ENCODE data around the gene SLC35F3.

Gene SLC35F3

GRCh38 chr1:233959971-233960370, 55.5 kb downstream of the SLC35F3 start:
- no peak overlapping the region for H3K4me3 ChIP-seq (ENCODE audit: low read length)
- DNase-seq (ENCODE audit: low read depth, low spot score) = no peak

GRCh38 chr1:233960386-233960785, 55.9 kb downstream of the SLC35F3 start:
- no peak for DNase-seq (ENCODE audit: low read depth, low spot score)
- H3K4me3 ChIP-seq (ENCODE audit: low read length) = no peak overlapping the region

- no peak for DNase-seq (ENCODE audit: low read depth, low spot score)
- no peak overlapping the region for H3K4me3 ChIP-seq (ENCODE audit: low read length)
These were observed 58.4 kb downstream of the SLC35F3 start for GRCh38 chr1:233962878-233963277.

- no peak overlapping the region for H3K4me3 ChIP-seq (ENCODE audit: low read length)
- DNase-seq (ENCODE audit: low read depth, low spot score) = no peak
These were observed 61.4 kb downstream of the SLC35F3 start for GRCh38 chr1:233965856-233966255.

- DNase-seq (ENCODE audit: low read depth, low spot score) = no peak
- H3K4me3 ChIP-seq (ENCODE audit: low read length) = no peak overlapping the region
These were observed 67.3 kb downstream of the SLC35F3 start for GRCh38 chr1:233971753-233972152.

- H3K4me3 ChIP-seq (ENCODE audit: low read length) = no peak overlapping the region
- DNase-seq (ENCODE audit: low read depth, low spot score) = no peak
These were observed 68.1 kb downstream of the SLC35F3 start for GRCh38 chr1:233972563-233972950.

- no peak for DNase-seq (ENCODE audit: low read depth, low spot score)
- no peak overlapping the region for H3K4me3 ChIP-seq (ENCODE audit: low read length)
These were observed 68.6 kb downstream of the SLC35F3 start for GRCh38 chr1:233972951-233973635.

GRCh38 chr1:233975486-233975885, 71.0 kb downstream of the SLC35F3 start:
- H3K4me3 ChIP-seq (ENCODE audit: low read length) = no peak overlapping the region
- no peak for DNase-seq (ENCODE audit: low read depth, low spot score)

- no peak overlapping the region for H3K4me3 ChIP-seq (ENCODE audit: low read length)
- DNase-seq (ENCODE audit: low read depth, low spot score) = no peak
These were observed 76.7 kb downstream of the SLC35F3 start for GRCh38 chr1:233981042-233981675.

- DNase-seq (ENCODE audit: low read depth, low spot score) = no peak
- no peak overlapping the region for H3K4me3 ChIP-seq (ENCODE audit: low read length)
These were observed 78.5 kb downstream of the SLC35F3 start for GRCh38 chr1:233982827-233983518.

GRCh38 chr1:233983811-233984210, 79.3 kb downstream of the SLC35F3 start:
- H3K4me3 ChIP-seq (ENCODE audit: low read length) = no peak overlapping the region
- DNase-seq (ENCODE audit: low read depth, low spot score) = no peak

- no peak for DNase-seq (ENCODE audit: low read depth, low spot score)
- H3K4me3 ChIP-seq (ENCODE audit: low read length) = no peak overlapping the region
These were observed 84.7 kb downstream of the SLC35F3 start for GRCh38 chr1:233988963-233989696.

GRCh38 chr1:233990486-233990885, 86.0 kb downstream of the SLC35F3 start:
- DNase-seq (ENCODE audit: low read depth, low spot score) = no peak
- H3K4me3 ChIP-seq (ENCODE audit: low read length) = no peak overlapping the region

- no peak overlapping the region for H3K4me3 ChIP-seq (ENCODE audit: low read length)
- DNase-seq (ENCODE audit: low read depth, low spot score) = no peak
These were observed 89.2 kb downstream of the SLC35F3 start for GRCh38 chr1:233993651-233994050.

- no peak for DNase-seq (ENCODE audit: low read depth, low spot score)
- H3K4me3 ChIP-seq (ENCODE audit: low read length) = no peak overlapping the region
These were observed 89.6 kb downstream of the SLC35F3 start for GRCh38 chr1:233994112-233994511.

GRCh38 chr1:233998456-233998855, 94.0 kb downstream of the SLC35F3 start:
- no peak for DNase-seq (ENCODE audit: low read depth, low spot score)
- no peak overlapping the region for H3K4me3 ChIP-seq (ENCODE audit: low read length)

GRCh38 chr1:233998891-233999290, 94.4 kb downstream of the SLC35F3 start:
- DNase-seq (ENCODE audit: low read depth, low spot score) = no peak
- no peak overlapping the region for H3K4me3 ChIP-seq (ENCODE audit: low read length)

- DNase-seq (ENCODE audit: low read depth, low spot score) = no peak
- no peak overlapping the region for H3K4me3 ChIP-seq (ENCODE audit: low read length)
These were observed 96.1 kb downstream of the SLC35F3 start for GRCh38 chr1:234000557-234001041.

GRCh38 chr1:234001817-234002216, 97.3 kb downstream of the SLC35F3 start:
- DNase-seq (ENCODE audit: low read depth, low spot score) = no peak
- no peak overlapping the region for H3K4me3 ChIP-seq (ENCODE audit: low read length)

GRCh38 chr1:234004591-234004990, 100.1 kb downstream of the SLC35F3 start:
- DNase-seq (ENCODE audit: low read depth, low spot score) = no peak

More at GRCh38 chr1:234004591-234004990, 100.1 kb downstream of the SLC35F3 start:
- no peak overlapping the region for H3K4me3 ChIP-seq (ENCODE audit: low read length)

Data from Jurkat, Clone E6-1 (cell line).